ENCODE measurements around the gene RAC2. TPM values are rescaled to one million over a fixed set of nuclear protein-coding genes. Genes with fewer than 3 reads are reported as not detected.
A peak's percentile ranks its signal among the peaks of the same experiment; 100 is the strongest.

Gene RAC2
- total and polyA plus RNA-seq, 9 of the 15 experiments (the other 6 are each of a cell fraction or from before 2014, with no cell fraction given): 22.7 to 103 (median 43.3) TPM

- Histone ChIP-seq H3K27me3 (ENCODE audit: control insufficient read depth in 2 of 2, insufficient read depth in 2 of 2, low read length in 2 of 2) (no peaks in the 10 kb centered on the region), H3K9me3 (replicated peaks; ENCODE audit: control insufficient read depth, insufficient read depth, low read depth, low read length) (no peaks in the 10 kb centered on the region), H3K27ac (ENCODE audit: extremely low read depth, low read depth, low read length) (no peak overlapping the region), H3K4me1 (replicated peaks in 1 of 2; ENCODE audit: control insufficient read depth in 2 of 2, insufficient read depth in 2 of 2, low read length in 2 of 2) (peaks cover 3 to 27% of the 10 kb centered on the region in 2 experiments; a peak in 3 of 5 replicates), H4K20me1 (replicated peaks; ENCODE audit: control insufficient read depth, insufficient read depth, low read length) (peaks cover 3% of the 10 kb centered on the region), H3K4me2 (ENCODE audit: insufficient read depth, low read length) (no peak overlapping the region), H2AFZ (ENCODE audit: low read depth, low read length) (no peak overlapping the region), H3K9ac (ENCODE audit: insufficient read depth in 1 of 2, low read depth in 2 of 2, low read length in 2 of 2) (no peak overlapping the region), H3K4me3 (no peak overlapping the region), H3K36me3 (ENCODE audit: control insufficient read depth, insufficient read depth, low read length) (peaks cover 75% of the 10 kb centered on the region; the same call in 2 of the 3 replicates), H3K9me1 (ENCODE audit: control insufficient read depth, insufficient read depth, low read length) (no peaks in the 10 kb centered on the region), H3K79me2 (ENCODE audit: control insufficient read depth, insufficient read depth, low read length) (peaks cover 27% of the 10 kb centered on the region)
- in situ Hi-C loops (cut with MboI): no loop called here
- no peak for ATAC-seq
- WGBS (ENCODE audit: insufficient coverage, low coverage, missing lambda C conversion rate): 95% methylated on average over 2 of the region's 3 CpGs
- FAIRE-seq: no peak
- intact Hi-C loops (cut with micrococcal nuclease): no loop called here
- CTCF ChIA-PET (ENCODE audit: low intra/inter-chr PET ratio): no interaction called here
- BruUV-seq (replicated peaks): no TSS peak
- no peak for DNase-seq (ENCODE audit: extremely low read depth in 1 of 4, low spot score in 3 of 4)
- POLR2A ChIA-PET: no interaction called here
- no peak for TF ChIP-seq MBD1 (CRISPR knock-in tag; IDR thresholded peaks at IDR 0.05)
- no peak for TF ChIP-seq BCL6 (CRISPR knock-in tag; IDR thresholded peaks at IDR 0.05)
- TF ChIP-seq ID3 (CRISPR knock-in tag; IDR thresholded peaks at IDR 0.05): no peak
- TF ChIP-seq ID3 (tag; IDR thresholded peaks at IDR 0.05): no peak
- peak; percentile 87 for TF ChIP-seq RBM25 (IDR thresholded peaks at IDR 0.05; ENCODE audit: low read depth, low read length, severe bottlenecking)
- TF ChIP-seq ZEB2 (IDR thresholded peaks at IDR 0.05): no peak
- TF ChIP-seq HOMEZ (CRISPR knock-in tag; IDR thresholded peaks at IDR 0.05): no peak
These were observed 8.0 kb downstream of the RAC2 start for GRCh38 chr22:37235897-37236607.

Data from K562 (cell line).